K562 (cell line): ENCODE results near the gene SORT1. TPM values are rescaled to one million over a fixed set of nuclear protein-coding genes. Genes with fewer than 3 reads are reported as not detected.

Experiments used
- CTBP1 ChIP-seq: fragments of 450-650 bp; IDR thresholded peaks from 2 replicates; pipeline ENCODE4 v1.6.1; 2016; ENCODE audit warnings: borderline replicate concordance
- FOXO4 ChIP-seq: fragments of 450-650 bp; formaldehyde crosslinking; IDR thresholded peaks from 2 replicates; pipeline ENCODE4 v1.4.0; 2020; ENCODE audit warnings: mild to moderate bottlenecking, moderate library complexity
- LEF1 ChIP-seq: fragments of 450-650 bp; IDR thresholded peaks from 2 replicates; pipeline ENCODE4 v1.6.1; 2016; ENCODE audit warnings: mild to moderate bottlenecking
- NCOR1 ChIP-seq: fragments of 450-650 bp; IDR thresholded peaks from 2 replicates; pipeline ENCODE4 v1.6.1; 2016; ENCODE audit warnings: mild to moderate bottlenecking, moderate library complexity
- NONO ChIP-seq, 2 experiments: fragments of 200-400 bp in 1 of 2; fragments of 450-650 bp in 1 of 2; formaldehyde crosslinking in 1 of 2; IDR thresholded peaks; 2 replicates each; pipeline ENCODE4 v1.6.1; 2017; ENCODE audit warnings: low read depth in 2 of 2, mild to moderate bottlenecking in 2 of 2, moderate library complexity in 2 of 2, low read length in 1 of 2
- POLR2A ChIP-seq: fragments of 450-650 bp; conservative IDR thresholded peaks from 2 replicates; pipeline ENCODE4 v1.6.1; 2016
- ZBTB2 ChIP-seq: fragments of 450-650 bp; IDR thresholded peaks from 2 replicates; pipeline ENCODE4 v1.6.1; 2016; ENCODE audit warnings: antibody characterized with exemption
- ZNF174 ChIP-seq: fragments of 250-450 bp; sonication (Bioruptor Pico); IDR thresholded peaks from 2 replicates; pipeline ENCODE4 v1.4.0; 2020; ENCODE audit warnings: mild to moderate bottlenecking
- ZNF511 ChIP-seq: sonication (generic); formaldehyde crosslinking; IDR thresholded peaks from 2 replicates; pipeline ENCODE4 v1.8.0; 2022; ENCODE audit warnings: mild to moderate bottlenecking, missing genetic modification reagents
- polyA plus RNA-seq, 8 experiments: library from polyadenylated mRNA; depleted of rRNA in 4 of 8; stranded (reverse) in 5 of 8; unstranded in 3 of 8; fragments of >200 nt; fragmentation: Nextera tagmentation in 2 of 8; fragmentation: Illumina TruSeq in 1 of 8; extraction: Ambion mirVana in 2 of 8; extraction: Trizol in 1 of 8; gene quantifications; 2 replicates each; pipeline versions ENCODE4 v1.2.1 to v1.2.3, GENCODE V29; 2011 to 2014; ENCODE audit warnings: inconsistent platforms in 1 of 8, missing spikeins in 1 of 8
- total RNA-seq, 7 experiments: library from RNA; depleted of rRNA in 6 of 7; stranded (reverse); fragments of >200 nt in 6 of 7; fragmentation: Illumina TruSeq in 2 of 7; extraction: Trizol in 2 of 7; gene quantifications; 2 replicates each; pipeline versions ENCODE4 v1.2.1 to v1.2.3, GENCODE V29; 2011 to 2021; ENCODE audit warnings: low replicate concordance in 1 of 7
- TF ChIP-seq, protein P1 (sequence below): sonication (generic); formaldehyde crosslinking; IDR thresholded peaks from 2 replicates; pipeline ENCODE4 v1.8.0; 2023; ENCODE audit warnings: missing genetic modification reagents, mild to moderate bottlenecking, borderline replicate concordance

The SORT1 gene
- total and polyA plus RNA-seq, 9 of the 15 experiments (the other 6 are each of a cell fraction or from before 2014, with no cell fraction given), result 27.4 to 112 (median 65.0) TPM

DNA sequence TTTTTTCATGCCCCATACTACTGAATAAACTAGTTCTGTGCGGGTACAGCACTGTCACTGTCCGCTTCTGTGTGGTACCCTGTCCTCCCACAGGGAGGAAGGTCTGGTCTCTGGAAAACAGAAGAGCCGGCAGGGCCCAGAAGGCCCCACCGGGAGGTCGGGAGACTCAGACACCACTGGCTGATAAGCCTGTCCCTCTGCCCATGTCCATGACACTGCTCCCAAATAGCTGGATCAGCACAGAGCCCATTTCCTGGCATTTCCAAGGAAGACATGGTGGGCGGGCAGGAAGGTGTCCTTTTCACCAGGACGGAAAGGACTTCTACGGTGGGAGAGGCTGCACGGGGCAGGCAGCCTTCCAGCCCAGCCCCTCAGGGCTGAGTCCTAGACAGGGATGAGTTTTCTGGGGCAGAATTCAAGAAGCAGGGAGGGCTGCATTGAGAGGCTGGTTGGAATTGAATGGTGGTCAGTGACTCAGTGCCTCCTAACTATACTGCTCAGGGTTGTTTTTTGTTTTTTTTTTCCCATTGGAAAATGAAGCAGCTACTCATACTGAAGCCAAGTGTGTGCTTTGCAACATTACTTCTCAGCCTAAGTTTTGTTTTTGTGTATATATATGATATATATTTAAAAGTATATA lies 121.9 kb downstream of the SORT1 start (continued):
- TF ChIP-seq CTBP1 (0 out of 2 replicates have a peak, but pooled peaks have one; percentile 11), ZNF174 (CRISPR knock-in tag) (no peak), POLR2A (peak; percentile 44; the same call in 1 of the 2 replicates), ZBTB2 (no peak), NONO (IDR thresholded peaks at IDR 0.05; ENCODE audit: low read depth in 2 of 2, low read length in 1 of 2) (no peak), NCOR1 (no peak), ZNF511 (CRISPR knock-in tag) (no peak), LEF1 (no peak), FOXO4 (CRISPR knock-in tag) (no peak)
- TF ChIP-seq, protein P1, sequence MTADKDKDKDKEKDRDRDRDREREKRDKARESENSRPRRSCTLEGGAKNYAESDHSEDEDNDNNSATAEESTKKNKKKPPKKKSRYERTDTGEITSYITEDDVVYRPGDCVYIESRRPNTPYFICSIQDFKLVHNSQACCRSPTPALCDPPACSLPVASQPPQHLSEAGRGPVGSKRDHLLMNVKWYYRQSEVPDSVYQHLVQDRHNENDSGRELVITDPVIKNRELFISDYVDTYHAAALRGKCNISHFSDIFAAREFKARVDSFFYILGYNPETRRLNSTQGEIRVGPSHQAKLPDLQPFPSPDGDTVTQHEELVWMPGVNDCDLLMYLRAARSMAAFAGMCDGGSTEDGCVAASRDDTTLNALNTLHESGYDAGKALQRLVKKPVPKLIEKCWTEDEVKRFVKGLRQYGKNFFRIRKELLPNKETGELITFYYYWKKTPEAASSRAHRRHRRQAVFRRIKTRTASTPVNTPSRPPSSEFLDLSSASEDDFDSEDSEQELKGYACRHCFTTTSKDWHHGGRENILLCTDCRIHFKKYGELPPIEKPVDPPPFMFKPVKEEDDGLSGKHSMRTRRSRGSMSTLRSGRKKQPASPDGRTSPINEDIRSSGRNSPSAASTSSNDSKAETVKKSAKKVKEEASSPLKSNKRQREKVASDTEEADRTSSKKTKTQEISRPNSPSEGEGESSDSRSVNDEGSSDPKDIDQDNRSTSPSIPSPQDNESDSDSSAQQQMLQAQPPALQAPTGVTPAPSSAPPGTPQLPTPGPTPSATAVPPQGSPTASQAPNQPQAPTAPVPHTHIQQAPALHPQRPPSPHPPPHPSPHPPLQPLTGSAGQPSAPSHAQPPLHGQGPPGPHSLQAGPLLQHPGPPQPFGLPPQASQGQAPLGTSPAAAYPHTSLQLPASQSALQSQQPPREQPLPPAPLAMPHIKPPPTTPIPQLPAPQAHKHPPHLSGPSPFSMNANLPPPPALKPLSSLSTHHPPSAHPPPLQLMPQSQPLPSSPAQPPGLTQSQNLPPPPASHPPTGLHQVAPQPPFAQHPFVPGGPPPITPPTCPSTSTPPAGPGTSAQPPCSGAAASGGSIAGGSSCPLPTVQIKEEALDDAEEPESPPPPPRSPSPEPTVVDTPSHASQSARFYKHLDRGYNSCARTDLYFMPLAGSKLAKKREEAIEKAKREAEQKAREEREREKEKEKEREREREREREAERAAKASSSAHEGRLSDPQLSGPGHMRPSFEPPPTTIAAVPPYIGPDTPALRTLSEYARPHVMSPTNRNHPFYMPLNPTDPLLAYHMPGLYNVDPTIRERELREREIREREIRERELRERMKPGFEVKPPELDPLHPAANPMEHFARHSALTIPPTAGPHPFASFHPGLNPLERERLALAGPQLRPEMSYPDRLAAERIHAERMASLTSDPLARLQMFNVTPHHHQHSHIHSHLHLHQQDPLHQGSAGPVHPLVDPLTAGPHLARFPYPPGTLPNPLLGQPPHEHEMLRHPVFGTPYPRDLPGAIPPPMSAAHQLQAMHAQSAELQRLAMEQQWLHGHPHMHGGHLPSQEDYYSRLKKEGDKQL (CRISPR knock-in tag), result no peak
- TF ChIP-seq, all 486 proteins: peak for 15
